Measurements from ENCODE around the gene VPS13A. TPM values are rescaled to one million over a fixed set of nuclear protein-coding genes. Genes with fewer than 3 reads are reported as not detected.

VPS13A gene
- total RNA-seq, 1 experiment from 2014 or later, result 14.3 TPM

- H3K36me3 ChIP-seq (ENCODE audit: control insufficient read depth, insufficient read depth, low read length), result no peaks in the 10 kb centered on the region
- no TSS peak for BruUV-seq (replicated peaks)
- ChIA-PET POLR2A (no interaction called here), CTCF (no interaction called here)
- H3K9me3 ChIP-seq, result no peaks in the 10 kb centered on the region
- no peaks in the 10 kb centered on the region for H3K4me1 ChIP-seq
- no peaks in the 10 kb centered on the region for H3K9me3 Mint-ChIP-seq (ENCODE audit: unreplicated experiment)
- H3K27me3 Mint-ChIP-seq (ENCODE audit: insufficient read depth, unreplicated experiment), result peaks cover 2% of the 10 kb centered on the region
- DNase-seq, result no peak
- no peak overlapping the region for H3K4me3 ChIP-seq (ENCODE audit: low read depth, low read length)
- intact Hi-C loops (cut with micrococcal nuclease; ENCODE audit: unreplicated experiment), result no loop called here
- no peak overlapping the region for H3K27ac Mint-ChIP-seq (ENCODE audit: unreplicated experiment)
- H3K27me3 ChIP-seq (replicated peaks; ENCODE audit: control insufficient read depth, insufficient read depth, low read length), result no peaks in the 10 kb centered on the region
- no peaks in the 10 kb centered on the region for H3K4me1 Mint-ChIP-seq (ENCODE audit: low read depth, unreplicated experiment)
- no peak for TF ChIP-seq CTCF (IDR thresholded peaks at IDR 0.05; ENCODE audit: insufficient read depth in 1 of 2, low read depth in 1 of 2, low read length in 1 of 2, severe bottlenecking in 1 of 2, unreplicated experiment in 1 of 2)
- no peaks in the 10 kb centered on the region for H3K36me3 Mint-ChIP-seq (ENCODE audit: insufficient read depth, unreplicated experiment)
- no peak overlapping the region for H3K4me3 Mint-ChIP-seq (ENCODE audit: unreplicated experiment)
These were observed 44.3 kb upstream of the VPS13A start for GRCh38 chr9:77133011-77133410.

GRCh38 chr9:77142366-77142765 lies 35.0 kb upstream of the VPS13A start:
- H3K27me3 Mint-ChIP-seq (ENCODE audit: insufficient read depth, unreplicated experiment), result no peaks in the 10 kb centered on the region
- H3K36me3 Mint-ChIP-seq (ENCODE audit: insufficient read depth, unreplicated experiment), result no peaks in the 10 kb centered on the region
- Histone ChIP-seq H3K27me3 (replicated peaks; ENCODE audit: control insufficient read depth, insufficient read depth, low read length) (no peaks in the 10 kb centered on the region), H3K9me3 (no peaks in the 10 kb centered on the region), H3K4me1 (no peaks in the 10 kb centered on the region), H3K4me3 (ENCODE audit: low read depth, low read length) (no peak overlapping the region), H3K36me3 (ENCODE audit: control insufficient read depth, insufficient read depth, low read length) (no peaks in the 10 kb centered on the region)
- no peak overlapping the region for H3K4me3 Mint-ChIP-seq (ENCODE audit: unreplicated experiment)
- no TSS peak for BruUV-seq (replicated peaks)
- no peaks in the 10 kb centered on the region for H3K4me1 Mint-ChIP-seq (ENCODE audit: low read depth, unreplicated experiment)
- TF ChIP-seq CTCF (IDR thresholded peaks at IDR 0.05; ENCODE audit: insufficient read depth in 1 of 2, low read depth in 1 of 2, low read length in 1 of 2, severe bottlenecking in 1 of 2, unreplicated experiment in 1 of 2), result no peak
- intact Hi-C loops (cut with micrococcal nuclease; ENCODE audit: unreplicated experiment), result no loop called here
- ChIA-PET POLR2A (no interaction called here), CTCF (no interaction called here)
- H3K9me3 Mint-ChIP-seq (ENCODE audit: unreplicated experiment), result no peaks in the 10 kb centered on the region
- no peak overlapping the region for H3K27ac Mint-ChIP-seq (ENCODE audit: unreplicated experiment)
- DNase-seq, result no peak

GRCh38 chr9:77149879-77150278 lies 27.5 kb upstream of the VPS13A start:
- Histone ChIP-seq H3K27me3 (replicated peaks; ENCODE audit: control insufficient read depth, insufficient read depth, low read length) (no peaks in the 10 kb centered on the region), H3K4me3 (ENCODE audit: low read depth, low read length) (no peak overlapping the region), H3K36me3 (ENCODE audit: control insufficient read depth, insufficient read depth, low read length) (no peaks in the 10 kb centered on the region), H3K9me3 (no peaks in the 10 kb centered on the region), H3K4me1 (no peaks in the 10 kb centered on the region)
- no peaks in the 10 kb centered on the region for H3K36me3 Mint-ChIP-seq (ENCODE audit: insufficient read depth, unreplicated experiment)
- no TSS peak for BruUV-seq (replicated peaks)
- H3K27me3 Mint-ChIP-seq (ENCODE audit: insufficient read depth, unreplicated experiment), result peaks cover 3% of the 10 kb centered on the region
- DNase-seq, result no peak
- no peak overlapping the region for H3K4me3 Mint-ChIP-seq (ENCODE audit: unreplicated experiment)
- H3K27ac Mint-ChIP-seq (ENCODE audit: unreplicated experiment), result no peak overlapping the region
- H3K9me3 Mint-ChIP-seq (ENCODE audit: unreplicated experiment), result no peaks in the 10 kb centered on the region
- POLR2A ChIA-PET, result no interaction called here
- CTCF ChIA-PET, result no interaction called here
- no peaks in the 10 kb centered on the region for H3K4me1 Mint-ChIP-seq (ENCODE audit: low read depth, unreplicated experiment)
- TF ChIP-seq CTCF (IDR thresholded peaks at IDR 0.05; ENCODE audit: insufficient read depth in 1 of 2, low read depth in 1 of 2, low read length in 1 of 2, severe bottlenecking in 1 of 2, unreplicated experiment in 1 of 2), result no peak
- intact Hi-C loops (cut with micrococcal nuclease; ENCODE audit: unreplicated experiment), result loop anchor here (2.0 kb wide), 1 partner anchor 339 kb away; no protein-coding TSS in a partner anchor
